ENCODE results near the gene MRTFB.

The MRTFB gene

DNA sequence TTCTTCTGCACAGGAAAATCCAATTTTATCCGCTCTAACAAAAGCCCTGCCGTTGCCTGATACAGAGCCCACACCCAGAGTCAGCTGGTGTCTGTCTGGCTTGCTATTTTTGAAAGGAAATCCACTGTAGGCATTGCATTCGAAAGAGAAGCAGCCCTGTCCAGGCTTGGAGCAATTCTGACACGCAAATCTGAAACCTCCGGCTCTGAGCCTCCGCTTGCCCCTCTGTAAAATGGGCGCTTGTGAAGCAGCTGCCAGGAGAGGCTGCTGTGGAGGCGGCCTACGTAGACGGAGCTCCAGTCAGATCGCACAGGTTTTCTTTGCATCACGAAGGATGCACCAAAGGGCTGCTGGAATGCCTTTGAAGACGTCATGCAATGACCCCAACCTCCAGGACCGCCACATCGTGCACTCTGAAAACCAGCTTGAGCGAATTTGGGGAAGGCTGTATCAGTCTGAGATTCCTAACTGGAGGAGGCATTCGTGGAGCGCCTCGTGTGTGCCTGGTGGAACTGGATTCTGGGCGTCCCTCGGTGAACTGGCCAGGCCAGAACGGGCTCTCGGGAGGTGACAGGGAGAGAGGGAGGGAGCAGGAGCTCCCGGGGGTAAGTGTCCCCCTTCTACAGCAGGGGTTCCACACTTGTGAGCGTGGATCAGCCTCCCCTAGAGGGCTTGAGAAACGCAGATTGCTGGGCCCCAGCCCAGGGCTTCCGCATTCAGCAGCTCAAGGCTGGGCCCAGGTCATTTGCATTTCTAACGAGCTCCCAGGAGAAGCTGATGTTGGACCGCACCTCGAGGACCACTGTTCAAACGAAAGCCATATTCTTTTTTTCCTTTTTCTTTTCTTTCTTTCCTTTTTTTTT is 215.5 kb downstream of the MRTFB start:
- H3K4me3 ChIP-seq (ENCODE audit: control insufficient read depth, low read depth, low read length): peak overlapping the region; percentile 0
- peak; percentile 18 for DNase-seq (ENCODE audit: low read depth)
- TF ChIP-seq CTCF (IDR thresholded peaks at IDR 0.05; ENCODE audit: control insufficient read depth, insufficient read depth, low read depth, low read length, missing control alignments): no peak

DNA sequence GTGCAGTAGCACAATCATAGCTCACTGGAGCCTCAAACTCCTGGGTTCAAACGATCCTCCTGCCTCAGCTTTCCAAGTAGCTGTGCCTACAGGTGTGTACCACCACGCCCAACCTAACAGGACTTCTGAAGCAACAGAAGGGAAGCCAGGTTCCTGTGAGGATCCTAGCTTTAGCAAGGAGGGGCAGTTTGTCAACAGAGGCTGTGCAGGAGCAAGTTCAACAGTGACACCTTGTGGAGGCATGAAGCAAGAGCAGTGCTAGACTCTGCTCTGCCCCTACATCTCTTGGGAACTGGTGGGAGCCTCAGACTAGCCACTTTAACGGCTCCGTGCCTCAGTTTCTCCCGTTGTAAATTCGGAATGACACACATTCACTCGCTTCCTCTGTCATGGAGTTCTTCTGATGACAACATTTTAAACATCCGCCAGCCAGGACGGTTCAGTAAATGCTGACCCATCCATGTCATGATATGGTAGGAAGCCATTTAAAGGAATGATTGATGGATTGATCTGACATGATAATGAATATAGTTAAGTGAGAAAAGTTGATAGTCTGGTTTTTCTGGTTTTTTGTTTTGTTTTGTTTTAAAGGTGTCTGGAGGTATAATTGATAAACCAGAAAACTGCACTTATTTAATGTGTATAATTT is 218.7 kb downstream of the MRTFB start:
- peak; percentile 42 for TF ChIP-seq CTCF (IDR thresholded peaks at IDR 0.05; ENCODE audit: control insufficient read depth, insufficient read depth, low read depth, low read length, missing control alignments)
- no peak for DNase-seq (ENCODE audit: low read depth)
- H3K4me3 ChIP-seq (ENCODE audit: control insufficient read depth, low read depth, low read length): no peak overlapping the region

- no peak overlapping the region for H3K4me3 ChIP-seq (ENCODE audit: control insufficient read depth, low read depth, low read length)
These were observed 220.2 kb downstream of the MRTFB start for GRCh38 chr16:14291286-14291685.

GRCh38 chr16:14292051-14292825 is 221.1 kb downstream of the MRTFB start:
- DNase-seq (ENCODE audit: low read depth): no peak
- TF ChIP-seq CTCF (IDR thresholded peaks at IDR 0.05; ENCODE audit: control insufficient read depth, insufficient read depth, low read depth, low read length, missing control alignments): no peak
- no peak overlapping the region for H3K4me3 ChIP-seq (ENCODE audit: control insufficient read depth, low read depth, low read length)

More at GRCh38 chr16:14291286-14291685, 220.2 kb downstream of the MRTFB start:
- TF ChIP-seq CTCF (IDR thresholded peaks at IDR 0.05; ENCODE audit: control insufficient read depth, insufficient read depth, low read depth, low read length, missing control alignments): no peak
- no peak for DNase-seq (ENCODE audit: low read depth)

DNA sequence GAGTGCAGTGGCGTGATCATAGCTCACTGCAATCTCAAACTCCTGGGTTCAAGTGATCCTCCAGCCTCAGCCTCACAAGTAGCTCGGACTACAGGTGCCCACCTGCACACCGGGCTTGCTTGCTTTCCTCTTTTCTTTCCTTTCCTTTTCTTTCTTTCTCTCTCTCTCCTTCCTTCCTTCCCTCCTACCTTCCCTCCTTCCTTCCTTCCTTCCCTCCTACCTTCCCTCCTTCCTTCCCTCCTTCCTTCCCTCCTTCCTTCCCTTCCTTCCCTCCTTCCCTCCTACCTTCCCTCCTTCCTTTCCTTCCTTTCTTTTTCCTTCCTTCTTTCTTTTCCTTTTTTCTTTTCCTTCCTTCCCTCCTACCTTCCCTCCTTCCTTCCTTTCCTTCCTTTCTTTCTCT is 225.5 kb downstream of the MRTFB start:
- TF ChIP-seq CTCF (IDR thresholded peaks at IDR 0.05; ENCODE audit: control insufficient read depth, insufficient read depth, low read depth, low read length, missing control alignments): no peak
- no peak for DNase-seq (ENCODE audit: low read depth)
- H3K4me3 ChIP-seq (ENCODE audit: control insufficient read depth, low read depth, low read length): no peak overlapping the region

- no peak overlapping the region for H3K4me3 ChIP-seq (ENCODE audit: control insufficient read depth, low read depth, low read length)
- no peak for DNase-seq (ENCODE audit: low read depth)
- TF ChIP-seq CTCF (IDR thresholded peaks at IDR 0.05; ENCODE audit: control insufficient read depth, insufficient read depth, low read depth, low read length, missing control alignments): no peak
These were observed 227.4 kb downstream of the MRTFB start for GRCh38 chr16:14298374-14299122.
